ENCODE results near the gene MAPK12.
"Not testable (repeated sequence)": the region's sequence is repeated elsewhere in the genome, so short reads cannot be mapped to it uniquely, and the experiment has no call there.

The MAPK12 gene

GRCh38 chr22:50210378-50211139 is 50.9 kb downstream of the MAPK12 start:
- DNase-seq = no peak

GRCh38 chr22:50209893-50210292 is 51.6 kb downstream of the MAPK12 start:
- peak; percentile 86 for DNase-seq

- no peak for DNase-seq
These were observed 52.3 kb downstream of the MAPK12 start for GRCh38 chr22:50208939-50209892.

- no peak for DNase-seq
These were observed 53.0 kb downstream of the MAPK12 start for GRCh38 chr22:50208430-50208938.

- no peak for DNase-seq
These were observed 53.9 kb downstream of the MAPK12 start for GRCh38 chr22:50207383-50208140.

- DNase-seq = no peak
These were observed 54.9 kb downstream of the MAPK12 start for GRCh38 chr22:50206599-50206998.

GRCh38 chr22:50205781-50206569 is 55.5 kb downstream of the MAPK12 start:
- no peak for DNase-seq

- DNase-seq = not testable (repeated sequence)
These were observed 56.5 kb downstream of the MAPK12 start for GRCh38 chr22:50204998-50205397.

GRCh38 chr22:50204571-50204970 is 56.9 kb downstream of the MAPK12 start:
- DNase-seq = no peak

GRCh38 chr22:50203288-50203687 is 58.2 kb downstream of the MAPK12 start:
- no peak for DNase-seq
